SK-N-SH (cell line): ENCODE data around the gene EFNB2. TPM values are rescaled to one million over a fixed set of nuclear protein-coding genes. Genes with fewer than 3 reads are reported as not detected.

Experiments used
- CTCF ChIA-PET: fragments of 300-600, 350-600 bp; formaldehyde crosslinking; extraction: SDS; loops from one replicate; lab custom pipeline; 2021; lab: Yijun Ruan, JAX
- POLR2A ChIA-PET: fragments of 350-600 bp; sonication (Branson Sonifier 250); formaldehyde crosslinking; extraction: SDS; loops from one replicate; lab custom pipeline; 2020; ENCODE audit warnings: antibody characterized with exemption, inconsistent platforms; lab: Yijun Ruan, JAX
- DNase-seq: peaks from one replicate; pipeline ENCODE4 v3.0.0; 2012
- H2AFZ ChIP-seq: fragments of 200-600 bp; sonication (generic); 2 replicates; pipeline ENCODE4 v1.8.1; 2016; ENCODE audit warnings: antibody characterized with exemption, mild to moderate bottlenecking, low read depth
- H3F3A ChIP-seq: fragments of 200-600 bp; sonication (generic); replicated peaks from 2 replicates; pipeline ENCODE3; 2016; ENCODE audit warnings: antibody characterized with exemption, mild to moderate bottlenecking; ENCODE audit not compliant: insufficient read depth
- H3K27ac ChIP-seq, 2 experiments: fragments of 200-500 bp in 1 of 2; fragments of 200-600 bp in 1 of 2; sonication (Bioruptor generic) in 1 of 2; sonication (generic), shearing (Covaris generic) in 1 of 2; 2 replicates each; pipeline versions ENCODE4 v1.5.1 to v1.6.1; 2014 to 2016; ENCODE audit warnings: low read depth in 2 of 2, inconsistent platforms in 1 of 2, low read length in 1 of 2, mild to moderate bottlenecking in 1 of 2, mixed read lengths in 1 of 2
- H3K27me3 ChIP-seq: fragments of 200-600 bp; sonication (generic), shearing (Covaris generic); 2 replicates; pipeline ENCODE4 v1.6.1; 2016; ENCODE audit warnings: mixed run types; ENCODE audit not compliant: insufficient read depth
- H3K36me3 ChIP-seq, 2 experiments: fragments of 200-500 bp in 1 of 2; fragments of 200-600 bp in 1 of 2; sonication (Bioruptor generic) in 1 of 2; sonication (generic) in 1 of 2; replicated peaks in 1 of 2; 2 replicates each; pipeline versions ENCODE3 to v1.5.1; 2014 to 2016; ENCODE audit warnings: low read length in 1 of 2, mild to moderate bottlenecking in 1 of 2; ENCODE audit not compliant: insufficient read depth in 2 of 2, control insufficient read depth in 1 of 2
- H3K4me1 ChIP-seq, 2 experiments: fragments of 200-500 bp in 1 of 2; fragments of 200-600 bp in 1 of 2; sonication (Bioruptor generic) in 1 of 2; sonication (generic), shearing (Covaris generic) in 1 of 2; 2 replicates each; pipeline versions ENCODE4 v1.5.1 to v1.6.1; 2014 to 2016; ENCODE audit warnings: low read depth in 1 of 2, low read length in 1 of 2, mixed run types in 1 of 2; ENCODE audit not compliant: insufficient read depth in 2 of 2, control insufficient read depth in 1 of 2
- H3K4me2 ChIP-seq: fragments of 200-600 bp; sonication (generic), shearing (Covaris generic); 2 replicates; pipeline ENCODE4 v1.6.1; 2017; ENCODE audit warnings: mixed run types
- H3K4me3 ChIP-seq, 2 experiments: fragments of 200-500 bp in 1 of 2; fragments of 200-600 bp in 1 of 2; sonication (Bioruptor generic) in 1 of 2; sonication (generic), shearing (Covaris generic) in 1 of 2; 2 replicates each; pipeline versions ENCODE4 v1.5.1 to v1.8.1; 2014 to 2016; ENCODE audit warnings: low read depth in 2 of 2, inconsistent platforms in 1 of 2, low read length in 1 of 2, mild to moderate bottlenecking in 1 of 2, mixed read lengths in 1 of 2, moderate library complexity in 1 of 2
- H3K79me2 ChIP-seq: fragments of 200-600 bp; sonication (generic); 2 replicates; pipeline ENCODE4 v1.8.1; 2017; ENCODE audit warnings: mild to moderate bottlenecking; ENCODE audit not compliant: insufficient read depth
- H3K9ac ChIP-seq: fragments of 200-600 bp; sonication (generic); 2 replicates; pipeline ENCODE4 v1.6.1; 2017; ENCODE audit warnings: mixed run types
- H3K9me2 ChIP-seq: fragments of 200-600 bp; sonication (generic); 2 replicates; pipeline ENCODE4 v1.6.1; 2017; ENCODE audit warnings: mixed run types
- H3K9me3 ChIP-seq: fragments of 200-600 bp; sonication (generic); 2 replicates; pipeline ENCODE4 v1.6.1; 2017; ENCODE audit warnings: mixed run types, mild to moderate bottlenecking, moderate library complexity
- H4K20me1 ChIP-seq: fragments of 200-600 bp; sonication (generic); 2 replicates; pipeline ENCODE4 v1.6.1; 2017; ENCODE audit warnings: mild to moderate bottlenecking, mixed run types; ENCODE audit not compliant: insufficient read depth
- FOXM1 ChIP-seq: IDR thresholded peaks from 2 replicates; pipeline ENCODE4 v1.4.0; 2012; ENCODE audit warnings: low read depth, mild to moderate bottlenecking
- GABPA ChIP-seq: IDR thresholded peaks from 2 replicates; pipeline ENCODE4 v1.4.0; 2012; ENCODE audit warnings: low read depth, mild to moderate bottlenecking
- GATA2 ChIP-seq: sonication (generic); formaldehyde crosslinking; IDR thresholded peaks from 2 replicates; pipeline ENCODE4 v1.5.0; 2020; ENCODE audit warnings: mild to moderate bottlenecking, missing genetic modification reagents
- NFIC ChIP-seq: IDR thresholded peaks from 2 replicates; pipeline ENCODE4 v1.4.0; 2012; ENCODE audit warnings: borderline replicate concordance
- PBX3 ChIP-seq: IDR thresholded peaks from 2 replicates; pipeline ENCODE4; 2012
- POLR2AphosphoS5 ChIP-seq: IDR thresholded peaks from 2 replicates; pipeline ENCODE4 v1.6.1; 2012; ENCODE audit warnings: low read depth, low read length
- REST ChIP-seq: IDR thresholded peaks from 2 replicates; pipeline ENCODE4 v1.6.1; 2012; ENCODE audit warnings: mild to moderate bottlenecking, low read depth, low read length, moderate library complexity
- RFX5 ChIP-seq: IDR thresholded peaks from 2 replicates; pipeline ENCODE4 v1.6.1; 2012; ENCODE audit warnings: mild to moderate bottlenecking, improper control_type of control experiment, low read length
- RXRA ChIP-seq: IDR thresholded peaks from 2 replicates; pipeline ENCODE4 v1.4.0; 2012; ENCODE audit warnings: low read depth, mild to moderate bottlenecking, borderline replicate concordance
- SIN3A ChIP-seq: IDR thresholded peaks from 2 replicates; pipeline ENCODE4 v1.6.1; 2012; ENCODE audit warnings: low read depth, mild to moderate bottlenecking, low read length, moderate library complexity, borderline replicate concordance
- SMC3 ChIP-seq: IDR thresholded peaks from 2 replicates; pipeline ENCODE4 v1.6.1; 2012; ENCODE audit warnings: low read depth, low read length, improper control_type of control experiment
- USF1 ChIP-seq: IDR thresholded peaks from 2 replicates; pipeline ENCODE4 v1.4.0; 2012; ENCODE audit warnings: low read depth, borderline replicate concordance
- ZBTB33 ChIP-seq: IDR thresholded peaks from 2 replicates; pipeline ENCODE4 v1.4.0; 2012; ENCODE audit warnings: low read depth, borderline replicate concordance
- WGBS: methylation state at CpG from one replicate; pipeline ENCODE4 v1.1.6; 2017; ENCODE audit warnings: low lambda C conversion rate; 5-methylcytosine and 5-hydroxymethylcytosine counted together
- polyA plus RNA-seq, 3 experiments: library from polyadenylated mRNA; depleted of rRNA; stranded (reverse); fragments of >200 nt; gene quantifications; 2 replicates each; pipeline ENCODE4 v1.2.3, GENCODE V29; 2012
- TF ChIP-seq, protein P1 (sequence below): fragments of 200-600 bp; sonication (generic); IDR thresholded peaks from 2 replicates; pipeline ENCODE4 v1.6.1; 2017; ENCODE audit warnings: antibody characterized with exemption, mild to moderate bottlenecking, moderate library complexity

The EFNB2 gene
- polyA plus RNA-seq, 1 of the 3 experiments (the other 2 are of a cell fraction): 3.0 TPM

GRCh38 chr13:106488686-106489085 lies 46.8 kb downstream of the EFNB2 start:
- no peak overlapping the region for H3K27ac ChIP-seq
- H3K27me3 ChIP-seq: no peaks in the 10 kb centered on the region
- H2AFZ ChIP-seq: no peak overlapping the region
- no peaks in the 10 kb centered on the region for H3K9me2 ChIP-seq
- TF ChIP-seq SIN3A: no peak
- no peak for TF ChIP-seq SMC3
- TF ChIP-seq PBX3: no peak
- no peak for TF ChIP-seq RFX5
- TF ChIP-seq GABPA: no peak
- no peak for TF ChIP-seq RXRA
- no peak for TF ChIP-seq NFIC
- no peak for TF ChIP-seq ZBTB33
- TF ChIP-seq POLR2AphosphoS5: no peak
- TF ChIP-seq, protein P1, sequence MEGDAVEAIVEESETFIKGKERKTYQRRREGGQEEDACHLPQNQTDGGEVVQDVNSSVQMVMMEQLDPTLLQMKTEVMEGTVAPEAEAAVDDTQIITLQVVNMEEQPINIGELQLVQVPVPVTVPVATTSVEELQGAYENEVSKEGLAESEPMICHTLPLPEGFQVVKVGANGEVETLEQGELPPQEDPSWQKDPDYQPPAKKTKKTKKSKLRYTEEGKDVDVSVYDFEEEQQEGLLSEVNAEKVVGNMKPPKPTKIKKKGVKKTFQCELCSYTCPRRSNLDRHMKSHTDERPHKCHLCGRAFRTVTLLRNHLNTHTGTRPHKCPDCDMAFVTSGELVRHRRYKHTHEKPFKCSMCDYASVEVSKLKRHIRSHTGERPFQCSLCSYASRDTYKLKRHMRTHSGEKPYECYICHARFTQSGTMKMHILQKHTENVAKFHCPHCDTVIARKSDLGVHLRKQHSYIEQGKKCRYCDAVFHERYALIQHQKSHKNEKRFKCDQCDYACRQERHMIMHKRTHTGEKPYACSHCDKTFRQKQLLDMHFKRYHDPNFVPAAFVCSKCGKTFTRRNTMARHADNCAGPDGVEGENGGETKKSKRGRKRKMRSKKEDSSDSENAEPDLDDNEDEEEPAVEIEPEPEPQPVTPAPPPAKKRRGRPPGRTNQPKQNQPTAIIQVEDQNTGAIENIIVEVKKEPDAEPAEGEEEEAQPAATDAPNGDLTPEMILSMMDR: no peak
- no peak for TF ChIP-seq GATA2
- TF ChIP-seq FOXM1: no peak
- peaks cover 0 to 22% of the 10 kb centered on the region in 2 experiments for H3K36me3 ChIP-seq
- no peak overlapping the region for H3K4me3 ChIP-seq
- H3K4me1 ChIP-seq: peaks cover 0 to 14% of the 10 kb centered on the region in 2 experiments; a peak in 2 of 4 replicates
- no peak overlapping the region for H3K9ac ChIP-seq
- H3K79me2 ChIP-seq: no peaks in the 10 kb centered on the region
- POLR2A ChIA-PET: no interaction called here
- no peaks in the 10 kb centered on the region for H3F3A ChIP-seq
- no peak for DNase-seq
- H3K4me2 ChIP-seq: no peak overlapping the region
- whole genome bisulfite sequencing: 100% methylated on average over 2 of the region's 2 CpGs
- CTCF ChIA-PET: interaction anchor here (0.7 to 1.1 kb wide), 2 partner anchors 19 to 1715 kb away, joined by 3 read pairs; no protein-coding TSS in a partner anchor
- H3K9me3 ChIP-seq: no peaks in the 10 kb centered on the region
- no peaks in the 10 kb centered on the region for H4K20me1 ChIP-seq

GRCh38 chr13:106488076-106488475 lies 47.4 kb downstream of the EFNB2 start:
- H3K36me3 ChIP-seq: peaks cover 0 to 17% of the 10 kb centered on the region in 2 experiments
- 73% methylated on average over 8 of the region's 8 CpGs for WGBS
- H3K9ac ChIP-seq: no peak overlapping the region
- H3K4me2 ChIP-seq: no peak overlapping the region
- H3K4me1 ChIP-seq: peaks cover 0 to 14% of the 10 kb centered on the region in 2 experiments; a peak in 2 of 4 replicates
- ChIA-PET CTCF (interaction anchor here (0.7 kb wide), 1 partner anchor 19 kb away, joined by 3 read pairs; no protein-coding TSS in a partner anchor), POLR2A (no interaction called here)
- TF ChIP-seq REST (no peak), RXRA (no peak), FOXM1 (no peak), USF1 (no peak)
- H2AFZ ChIP-seq: no peak overlapping the region
- no peaks in the 10 kb centered on the region for H3K9me2 ChIP-seq
- no peaks in the 10 kb centered on the region for H3K27me3 ChIP-seq
- H3K79me2 ChIP-seq: no peaks in the 10 kb centered on the region
- H3F3A ChIP-seq: no peaks in the 10 kb centered on the region
- H4K20me1 ChIP-seq: no peaks in the 10 kb centered on the region
- DNase-seq: no peak
- H3K27ac ChIP-seq: no peak overlapping the region
- H3K9me3 ChIP-seq: no peaks in the 10 kb centered on the region
- H3K4me3 ChIP-seq: no peak overlapping the region
